H1 (cell line): ENCODE measurements around the gene WBP4. TPM values are rescaled to one million over a fixed set of nuclear protein-coding genes. Genes with fewer than 3 reads are reported as not detected.

Experiments
- CTCF ChIA-PET: fragments of 300-600 bp; sonication (Branson Sonifier 250); formaldehyde crosslinking; loops from one replicate; lab custom pipeline; 2021; ENCODE audit not compliant: partially characterized antibody; lab: Charles Lee
- POLR2A ChIA-PET: fragments of 300-600 bp; sonication (Branson Sonifier 250); formaldehyde crosslinking; loops from one replicate; lab custom pipeline; 2021; ENCODE audit warnings: inconsistent platforms; ENCODE audit not compliant: partially characterized antibody; lab: Charles Lee
- DNase-seq, 2 experiments: peaks; one replicate each; pipeline versions ENCODE4 v3.0.0 to v3.0.0-alpha.2; 2010 to 2022; ENCODE audit warnings: low spot score in 2 of 2, low read depth in 1 of 2, mixed read lengths in 1 of 2
- FAIRE-seq: peaks from 2 replicates; lab custom pipeline; 2011; peaks lifted over from hg19 to GRCh38; lab: Jason Lieb, UNC
- H2AFZ ChIP-seq: 2 replicates; pipeline ENCODE4 v1.8.1; 2012; ENCODE audit warnings: low read length, inconsistent platforms
- H2AK5ac ChIP-seq: 2 replicates; pipeline ENCODE4 v1.6.1; 2013; ENCODE audit warnings: low read depth, low read length
- H2BK120ac ChIP-seq: replicated peaks from 2 replicates; pipeline ENCODE3; 2013; ENCODE audit warnings: low read depth, low read length, inconsistent platforms
- H2BK12ac ChIP-seq: 2 replicates; pipeline ENCODE4 v1.6.1; 2013; ENCODE audit warnings: low read depth, low read length
- H2BK15ac ChIP-seq: 2 replicates; pipeline ENCODE4 v1.6.1; 2013; ENCODE audit warnings: low read length
- H2BK20ac ChIP-seq: 2 replicates; pipeline ENCODE4 v1.6.1; 2013; ENCODE audit warnings: low read length
- H2BK5ac ChIP-seq: 2 replicates; pipeline ENCODE4 v1.6.1; 2013; ENCODE audit warnings: low read depth, low read length
- H3K14ac ChIP-seq: 2 replicates; pipeline ENCODE4 v1.6.1; 2013; ENCODE audit warnings: inconsistent platforms; ENCODE audit not compliant: insufficient read length
- H3K18ac ChIP-seq: 2 replicates; pipeline ENCODE4 v1.6.1; 2013; ENCODE audit warnings: low read length; ENCODE audit errors: extremely low read depth
- H3K23ac ChIP-seq: 2 replicates; pipeline ENCODE4 v1.6.1; 2013; ENCODE audit warnings: inconsistent platforms; ENCODE audit not compliant: insufficient read length
- H3K23me2 ChIP-seq: 2 replicates; pipeline ENCODE4 v1.6.1; 2013; ENCODE audit warnings: low read depth, low read length
- H3K27ac ChIP-seq: 2 replicates; pipeline ENCODE4 v1.6.1; 2011; ENCODE audit warnings: low read depth, low read length, inconsistent platforms
- H3K27me3 ChIP-seq, 4 experiments: replicated peaks in 1 of 4; 1 replicate in 1 of 4; 2 replicates in 3 of 4; pipeline versions ENCODE4 v1.6.1 to v1.8.1; 2011 to 2013; ENCODE audit warnings: low read length in 3 of 4, mild to moderate bottlenecking in 3 of 4, inconsistent platforms in 2 of 4, mixed read lengths in 2 of 4, moderate library complexity in 1 of 4; ENCODE audit not compliant: control insufficient read depth in 3 of 4, insufficient read depth in 3 of 4; ENCODE audit errors: extremely low read depth in 1 of 4
- H3K36me3 ChIP-seq, 4 experiments: 2 replicates each; pipeline versions ENCODE4 v1.6.1 to v1.8.1; 2011 to 2013; ENCODE audit warnings: mild to moderate bottlenecking in 4 of 4, low read length in 3 of 4, moderate library complexity in 2 of 4, control low read depth in 1 of 4, inconsistent platforms in 1 of 4; ENCODE audit not compliant: insufficient read depth in 4 of 4, control insufficient read depth in 2 of 4
- H3K4ac ChIP-seq: replicated peaks from 2 replicates; pipeline ENCODE3; 2013; ENCODE audit warnings: low read length, low read depth, mixed read lengths, inconsistent platforms; ENCODE audit not compliant: insufficient read length
- H3K4me1 ChIP-seq, 4 experiments: replicated peaks in 1 of 4; 1 replicate in 1 of 4; 2 replicates in 3 of 4; pipeline versions ENCODE4 v1.6.1 to v1.8.1; 2011 to 2013; ENCODE audit warnings: low read length in 3 of 4, inconsistent platforms in 2 of 4, mixed read lengths in 1 of 4; ENCODE audit not compliant: insufficient read depth in 4 of 4, control insufficient read depth in 3 of 4
- H3K4me2 ChIP-seq, 2 experiments: 2 replicates each; pipeline versions ENCODE4 v1.6.1 to v1.8.1; 2011 to 2013; ENCODE audit warnings: low read depth in 2 of 2, low read length in 2 of 2, control low read depth in 1 of 2, inconsistent platforms in 1 of 2, mild to moderate bottlenecking in 1 of 2; ENCODE audit not compliant: insufficient read depth in 1 of 2
- H3K4me3 ChIP-seq, 4 experiments: fragments of 200-600, 300-600 bp in 1 of 4; sonication (generic), shearing (Covaris generic), sonication (Bioruptor Twin) in 1 of 4; 2 replicates each; pipeline versions ENCODE4 v1.5.1 to v1.8.1; 2011 to 2016; ENCODE audit warnings: low read length in 4 of 4, low read depth in 3 of 4, control low read depth in 2 of 4, inconsistent platforms in 2 of 4, mild to moderate bottlenecking in 2 of 4, mixed read lengths in 1 of 4, moderate library complexity in 1 of 4; ENCODE audit not compliant: insufficient read depth in 2 of 4; ENCODE audit errors: extremely low read depth in 1 of 4
- H3K56ac ChIP-seq: replicated peaks from 2 replicates; pipeline ENCODE3; 2013; ENCODE audit warnings: low read depth, mild to moderate bottlenecking, mixed read lengths, low read length, inconsistent platforms; ENCODE audit not compliant: insufficient read length
- H3K79me1 ChIP-seq: 2 replicates; pipeline ENCODE4 v1.6.1; 2013; ENCODE audit warnings: low read depth, low read length, control low read depth
- H3K79me2 ChIP-seq, 2 experiments: 2 replicates each; pipeline versions ENCODE4 v1.6.1 to v1.8.1; 2012 to 2013; ENCODE audit warnings: low read length in 2 of 2, mild to moderate bottlenecking in 2 of 2, inconsistent platforms in 1 of 2; ENCODE audit not compliant: insufficient read depth in 2 of 2, control insufficient read depth in 1 of 2
- H3K9ac ChIP-seq, 4 experiments: replicated peaks in 1 of 4; 1 replicate in 1 of 4; 2 replicates in 3 of 4; pipeline versions ENCODE4 v1.6.1 to v1.8.1; 2011 to 2013; ENCODE audit warnings: low read depth in 3 of 4, low read length in 3 of 4, control low read depth in 2 of 4, mild to moderate bottlenecking in 2 of 4, moderate library complexity in 2 of 4, inconsistent platforms in 1 of 4; ENCODE audit errors: extremely low read depth in 1 of 4
- H3K9me3 ChIP-seq, 2 experiments: 2 replicates each; pipeline versions ENCODE4 v1.6.1 to v1.8.1; 2012 to 2013; ENCODE audit warnings: mild to moderate bottlenecking in 2 of 2, moderate library complexity in 2 of 2, control low read depth in 1 of 2, inconsistent platforms in 1 of 2, low read depth in 1 of 2, low read length in 1 of 2, mixed read lengths in 1 of 2; ENCODE audit not compliant: insufficient read depth in 2 of 2
- H4K20me1 ChIP-seq, 2 experiments: replicated peaks in 1 of 2; 2 replicates each; pipeline versions ENCODE3 to v1.8.1; 2011 to 2013; ENCODE audit warnings: inconsistent platforms in 2 of 2, low read length in 2 of 2, mild to moderate bottlenecking in 1 of 2; ENCODE audit not compliant: insufficient read depth in 2 of 2, control insufficient read depth in 1 of 2
- H4K5ac ChIP-seq: 2 replicates; pipeline ENCODE4 v1.6.1; 2013; ENCODE audit warnings: low read length, low read depth, mixed read lengths, inconsistent platforms; ENCODE audit not compliant: insufficient read length
- H4K8ac ChIP-seq: 2 replicates; pipeline ENCODE4 v1.8.0; 2013; ENCODE audit warnings: mild to moderate bottlenecking, moderate library complexity, low read length, inconsistent platforms; ENCODE audit not compliant: insufficient read depth; ENCODE audit errors: extremely low read depth
- H4K91ac ChIP-seq: replicated peaks from 2 replicates; pipeline ENCODE3; 2013; ENCODE audit warnings: low read length, mixed read lengths, inconsistent platforms; ENCODE audit not compliant: insufficient read length
- HDAC6 ChIP-seq: IDR thresholded peaks from one replicate; pipeline ENCODE4 v1.7.1; 2012; ENCODE audit warnings: low read depth, mild to moderate bottlenecking, inconsistent platforms, low read length, moderate library complexity
- POU5F1 ChIP-seq: IDR thresholded peaks from 2 replicates; pipeline ENCODE4 v1.6.1; 2011; ENCODE audit warnings: low read depth, mild to moderate bottlenecking, low read length, moderate library complexity
- ZNF274 ChIP-seq: IDR thresholded peaks from 2 replicates; pipeline ENCODE4 v1.7.0; 2012; ENCODE audit warnings: low read length, borderline replicate concordance; ENCODE audit errors: extremely low read depth
- WGBS, 2 experiments: shearing (Covaris generic) in 1 of 2; methylation state at CpG; one replicate each; pipeline versions ENCODE4 v1.1.6 to v1.1.7; 2013 to 2015; ENCODE audit warnings: low lambda C conversion rate in 2 of 2, mixed read lengths in 2 of 2, inconsistent platforms in 1 of 2, low coverage in 1 of 2, missing lambda C conversion rate in 1 of 2; ENCODE audit not compliant: insufficient replicate concordance in 2 of 2, insufficient coverage in 1 of 2, insufficient read length in 1 of 2; ENCODE audit errors: extremely low coverage in 1 of 2, missing lambda C conversion rate in 1 of 2; 5-methylcytosine and 5-hydroxymethylcytosine counted together
- polyA plus RNA-seq, 7 experiments: library from polyadenylated mRNA; depleted of rRNA in 3 of 7; stranded (reverse) in 5 of 7; unstranded in 2 of 7; fragments of >200 nt in 5 of 7; fragments of 200-250 nt in 2 of 7; gene quantifications; 1 replicate in 5 of 7; 2 replicates in 1 of 7; 4 replicates in 1 of 7; pipeline versions ENCODE4 v1.2.1 to v1.2.3, GENCODE V29; 2011 to 2013; ENCODE audit warnings: missing spikeins in 2 of 7, mixed read lengths in 2 of 7
- total RNA-seq: library from RNA; stranded (reverse); fragmentation: NEBNext Ultra II Directional; extraction: Animal tissue kit (Norgen Biotek cat#: 25700); gene quantifications from 2 replicates; pipeline ENCODE4 v1.2.1, GENCODE V29; 2021

WBP4 gene
- total and polyA plus RNA-seq, 2 of the 8 experiments (the other 6 are each of a cell fraction or from before 2014, with no cell fraction given), result 3.0 to 10.0 TPM

GRCh38 chr13:41077475-41077874 lies 16.2 kb downstream of the WBP4 start:
- no peak overlapping the region for H3K9ac ChIP-seq
- H3K14ac ChIP-seq, result no peak overlapping the region
- no peak overlapping the region for H2BK12ac ChIP-seq
- ChIA-PET CTCF (interaction anchor here (0.6 to 1.6 kb wide), 2 partner anchors 142 to 144 kb away, joined by 4 to 7 read pairs; no protein-coding TSS in a partner anchor), POLR2A (interaction anchor here (1.6 kb wide), 1 partner anchor 55 kb away, joined by 3 read pairs; the partner anchor contains the start of gene KBTBD6)
- no peak overlapping the region for H4K5ac ChIP-seq
- H2AFZ ChIP-seq, result no peak overlapping the region
- peaks cover 7 to 54% (median 28%) of the 10 kb centered on the region in 4 experiments for H3K36me3 ChIP-seq
- H3K79me1 ChIP-seq, result no peaks in the 10 kb centered on the region
- H3K23me2 ChIP-seq, result no peaks in the 10 kb centered on the region
- H4K91ac ChIP-seq, result no peak overlapping the region
- no peaks in the 10 kb centered on the region for H3K4me1 ChIP-seq
- FAIRE-seq, result no peak
- TF ChIP-seq HDAC6 (no peak), POU5F1 (no peak), ZNF274 (no peak)
- H3K4me2 ChIP-seq, result no peak overlapping the region
- H4K20me1 ChIP-seq, result no peaks in the 10 kb centered on the region
- no peak overlapping the region for H2BK15ac ChIP-seq
- H2BK20ac ChIP-seq, result no peak overlapping the region
- no peak overlapping the region for H3K27ac ChIP-seq
- H4K8ac ChIP-seq, result no peak overlapping the region
- DNase-seq, result no peak
- H3K9me3 ChIP-seq, result no peaks in the 10 kb centered on the region
- H3K56ac ChIP-seq, result no peak overlapping the region
- H3K27me3 ChIP-seq, result no peaks in the 10 kb centered on the region
- no peak overlapping the region for H3K4ac ChIP-seq
- no peak overlapping the region for H3K23ac ChIP-seq
- no peak overlapping the region for H2AK5ac ChIP-seq
- H3K18ac ChIP-seq, result no peak overlapping the region
- no peak overlapping the region for H3K4me3 ChIP-seq
- 78% methylated on average over 3 of the region's 3 CpGs; no CpG with 5 or more reads in 1 of the 2 experiments for WGBS, 2 experiments
- no peak overlapping the region for H2BK5ac ChIP-seq
- no peaks in the 10 kb centered on the region for H3K79me2 ChIP-seq
- no peak overlapping the region for H2BK120ac ChIP-seq
